Measurements from ENCODE around the gene SERAC1.

SERAC1 gene

GRCh38 chr6:158073776-158074175 lies 94.3 kb downstream of the SERAC1 start:
- no peak for DNase-seq

- DNase-seq, result peak; percentile 63 to 68
These were observed 95.9 kb downstream of the SERAC1 start for GRCh38 chr6:158072083-158072721.

GRCh38 chr6:158071121-158072082 lies 96.7 kb downstream of the SERAC1 start:
- no peak for DNase-seq

DNA sequence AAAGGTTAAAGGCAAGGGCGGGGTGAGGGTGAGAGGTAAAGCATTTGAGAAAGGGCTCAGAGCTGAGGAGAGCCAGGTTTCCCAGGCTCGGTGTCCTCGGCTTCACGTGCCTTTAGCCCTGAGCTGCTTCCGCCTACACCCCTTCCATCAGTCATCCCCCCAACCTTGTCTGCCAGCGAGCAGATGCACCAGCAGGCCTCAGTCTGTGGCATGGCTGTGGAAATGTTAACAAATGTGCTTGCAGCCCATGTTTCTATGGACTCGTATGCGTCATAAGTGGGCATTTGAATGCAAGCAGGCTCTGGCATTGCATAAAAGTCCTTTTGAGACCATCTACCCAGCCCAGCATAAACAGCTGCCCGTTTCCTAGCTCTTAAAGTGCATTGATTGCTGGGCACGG lies 97.5 kb downstream of the SERAC1 start:
- DNase-seq, result no peak

DNA sequence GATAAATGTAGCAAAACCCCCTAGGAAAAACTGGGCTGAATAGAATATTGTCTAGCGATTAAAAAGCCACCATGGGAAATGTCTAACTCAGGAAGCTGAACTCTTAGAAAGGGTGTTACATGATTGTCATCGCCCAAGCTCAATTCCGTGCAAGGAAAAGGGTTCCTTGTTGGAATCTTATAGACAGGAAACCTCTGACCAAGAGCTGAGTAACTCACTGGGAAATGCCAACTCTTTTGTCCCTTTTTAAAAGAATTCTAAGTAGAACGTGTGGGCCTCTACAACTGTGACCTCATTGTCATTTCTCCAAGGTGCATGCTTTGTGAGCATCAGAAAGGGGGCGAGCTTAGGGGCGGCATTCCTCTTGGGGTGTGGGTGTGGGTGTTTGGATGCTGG lies 98.3 kb downstream of the SERAC1 start:
- DNase-seq, result no peak

- DNase-seq, result no peak
These were observed 98.9 kb downstream of the SERAC1 start for GRCh38 chr6:158068893-158069799.

DNA sequence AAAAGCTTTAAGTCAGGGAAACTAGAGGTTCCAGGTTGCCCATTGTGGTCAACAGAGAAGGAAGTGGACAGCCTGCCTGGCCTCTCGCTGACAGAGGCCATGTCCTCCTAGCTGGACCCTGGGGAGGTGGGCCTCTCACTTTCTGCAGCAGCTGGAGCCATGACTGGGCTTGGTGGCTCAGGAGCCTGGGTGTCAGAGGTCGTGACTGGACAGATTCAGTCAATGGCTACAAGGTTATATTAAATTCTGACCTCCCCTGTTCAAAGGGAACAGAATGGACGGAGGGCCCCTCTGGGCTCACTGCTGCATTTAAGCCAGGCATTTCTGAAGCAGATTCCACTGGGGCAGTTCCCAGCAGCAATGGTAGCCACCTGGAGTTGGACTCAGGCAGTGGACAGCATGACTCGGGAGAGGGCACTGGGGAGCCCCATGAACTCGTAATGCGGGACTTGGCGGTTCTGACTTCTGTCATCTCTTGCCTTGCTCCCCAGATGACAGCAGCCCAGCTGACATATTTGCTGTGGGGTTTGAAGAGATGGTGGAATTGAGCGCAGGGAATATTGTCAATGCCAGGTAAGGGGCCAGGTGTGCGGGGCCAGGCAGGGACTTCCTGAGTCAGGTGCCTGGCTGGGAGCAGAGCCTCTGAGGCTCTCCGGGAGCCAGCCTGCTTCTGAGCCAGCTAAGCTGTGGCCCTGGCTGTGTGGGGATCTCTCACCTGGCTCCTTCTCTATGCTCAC lies 99.7 kb downstream of the SERAC1 start:
- DNase-seq, result no peak

DNA sequence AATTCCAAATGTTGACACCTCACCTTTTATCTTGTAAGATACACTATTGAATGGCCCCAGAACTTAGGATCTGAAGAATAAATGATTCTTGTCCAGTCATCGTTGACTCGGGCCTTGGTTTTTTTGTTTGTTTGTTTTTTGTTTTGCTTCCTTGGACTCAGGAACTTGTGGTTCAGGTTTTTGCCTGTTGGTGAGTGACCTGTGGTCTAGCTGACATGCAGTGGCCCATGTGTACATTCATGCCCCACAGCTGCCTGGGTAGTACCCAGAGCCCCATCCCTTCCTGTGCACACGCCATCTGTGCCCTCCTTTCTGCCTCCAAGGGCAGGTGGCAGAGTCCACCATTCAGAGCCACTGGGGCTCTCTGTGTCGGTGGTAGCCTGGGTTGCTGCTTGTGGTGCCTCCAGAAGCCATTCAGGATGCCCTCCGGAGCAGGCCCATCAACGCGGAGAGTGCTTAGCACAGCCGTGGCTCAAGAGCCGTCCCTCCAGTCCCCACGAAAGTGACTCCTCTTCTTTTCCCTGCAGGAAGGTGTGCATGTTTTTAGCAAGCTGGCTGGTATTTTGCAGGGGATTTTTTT lies 100.5 kb downstream of the SERAC1 start:
- DNase-seq, result no peak

DNA sequence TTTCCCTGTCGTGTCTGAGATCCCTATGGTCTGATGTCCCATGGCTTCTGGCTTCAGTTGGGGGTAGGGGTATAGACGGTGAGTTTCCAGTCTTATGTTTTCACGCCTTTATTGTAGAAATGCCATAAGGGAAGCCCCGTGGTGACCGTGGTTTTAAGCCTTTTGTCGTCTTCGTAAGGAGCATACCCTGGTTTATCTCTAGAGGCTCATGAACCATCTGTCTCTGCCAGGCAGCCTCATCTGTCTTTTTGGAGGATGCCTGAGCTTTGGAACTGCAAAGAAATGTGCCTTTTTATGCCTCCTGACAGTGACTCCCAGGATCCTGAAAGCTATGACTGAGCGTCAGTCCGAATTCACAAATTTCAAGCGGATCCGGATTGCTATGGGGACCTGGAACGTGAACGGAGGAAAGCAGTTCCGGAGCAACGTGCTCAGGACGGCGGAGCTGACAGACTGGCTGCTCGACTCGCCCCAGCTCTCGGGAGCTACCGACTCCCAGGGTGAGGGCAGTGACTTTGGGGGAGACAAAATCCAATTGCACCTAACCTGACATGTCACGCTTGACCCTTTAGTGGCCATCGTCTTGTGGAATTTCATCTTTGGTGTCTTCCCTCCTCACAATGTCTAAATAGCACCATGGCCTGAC lies 101.8 kb downstream of the SERAC1 start:
- no peak for DNase-seq

DNA sequence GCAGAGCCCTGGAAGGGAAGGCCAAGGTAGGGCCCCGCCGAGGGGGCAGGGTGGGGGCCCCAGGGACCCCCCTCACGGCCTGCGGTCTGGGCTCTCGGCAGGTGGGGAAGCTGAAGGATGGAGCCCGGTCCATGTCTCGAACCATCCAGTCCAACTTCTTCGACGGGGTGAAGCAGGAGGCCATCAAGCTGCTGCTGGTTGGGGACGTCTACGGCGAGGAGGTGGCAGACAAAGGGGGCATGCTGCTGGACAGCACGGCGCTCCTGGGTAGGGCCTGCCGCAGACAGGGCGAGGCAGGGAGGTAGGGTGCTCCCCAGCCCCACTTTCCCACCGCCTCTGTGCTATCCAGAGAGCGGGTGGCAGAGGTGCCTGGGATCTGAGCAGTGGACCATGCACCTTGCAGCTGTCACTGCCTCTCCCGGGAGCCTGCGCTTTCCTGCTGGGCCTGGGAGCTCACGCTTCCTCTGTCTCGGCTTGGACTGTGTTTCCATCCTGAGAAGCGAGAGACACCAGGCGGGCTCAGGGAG lies 103.3 kb downstream of the SERAC1 start:
- DNase-seq, result no peak

- no peak for DNase-seq
These were observed 104.3 kb downstream of the SERAC1 start for GRCh38 chr6:158063736-158064135.

- no peak for DNase-seq
These were observed 106.2 kb downstream of the SERAC1 start for GRCh38 chr6:158061709-158062461.

GRCh38 chr6:158061361-158061708 lies 106.7 kb downstream of the SERAC1 start:
- DNase-seq, result no peak

GRCh38 chr6:158060455-158061360 lies 107.4 kb downstream of the SERAC1 start:
- no peak for DNase-seq

Measured in activated CD4-positive, alpha-beta T cell treated with anti-CD3 and anti-CD28 coated beads, Interleukin-2, amount 50 U/mL, for 4 hours (primary cell).